ENCODE data around the gene AR. TPM values are rescaled to one million over a fixed set of nuclear protein-coding genes. Genes with fewer than 3 reads are reported as not detected.

The AR gene
- total RNA-seq, 1 donor from 2014 or later: not detected

- H3K27me3 Mint-ChIP-seq: peaks cover 11% of the 10 kb centered on the region
- ChIA-PET POLR2A (no interaction called here), CTCF (no interaction called here)
- DNase-seq (no peak), ATAC-seq (ENCODE audit: low read depth) (no peak)
- no peaks in the 10 kb centered on the region for H3K9me3 Mint-ChIP-seq
- H3K36me3 Mint-ChIP-seq (ENCODE audit: low read depth): no peaks in the 10 kb centered on the region
- intact Hi-C loops (cut with micrococcal nuclease): no loop called here
- no peaks in the 10 kb centered on the region for H3K4me1 Mint-ChIP-seq
- no peak for TF ChIP-seq CTCF (IDR thresholded peaks at IDR 0.05)
- H3K27ac Mint-ChIP-seq: no peak overlapping the region
- H3K4me3 Mint-ChIP-seq: no peak overlapping the region
Measured at GRCh38 chrX:67546496-67547423, 2.9 kb downstream of the AR start.

GRCh38 chrX:67555578-67556203 is 11.9 kb downstream of the AR start:
- ATAC-seq (ENCODE audit: low read depth) (no peak), DNase-seq (no peak)
- intact Hi-C loops (cut with micrococcal nuclease): no loop called here
- Mint-ChIP-seq H3K4me3 (no peak overlapping the region), H3K27me3 (no peaks in the 10 kb centered on the region), H3K27ac (no peak overlapping the region), H3K4me1 (no peaks in the 10 kb centered on the region), H3K36me3 (ENCODE audit: low read depth) (no peaks in the 10 kb centered on the region), H3K9me3 (peaks cover 3% of the 10 kb centered on the region)
- POLR2A ChIA-PET: no interaction called here
- CTCF ChIA-PET: no interaction called here
- TF ChIP-seq CTCF (IDR thresholded peaks at IDR 0.05): no peak

- H3K27me3 Mint-ChIP-seq: no peaks in the 10 kb centered on the region
- TF ChIP-seq CTCF (IDR thresholded peaks at IDR 0.05): no peak
- H3K36me3 Mint-ChIP-seq (ENCODE audit: low read depth): no peaks in the 10 kb centered on the region
- ChIA-PET POLR2A (no interaction called here), CTCF (no interaction called here)
- H3K4me3 Mint-ChIP-seq: no peak overlapping the region
- intact Hi-C loops (cut with micrococcal nuclease): no loop called here
- no peak for DNase-seq
- H3K9me3 Mint-ChIP-seq: peaks cover 2% of the 10 kb centered on the region
- ATAC-seq (ENCODE audit: low read depth): no peak
- no peaks in the 10 kb centered on the region for H3K4me1 Mint-ChIP-seq
- no peak overlapping the region for H3K27ac Mint-ChIP-seq
Measured at GRCh38 chrX:67558267-67558666, 14.4 kb downstream of the AR start.

GRCh38 chrX:67563469-67564448 is 19.9 kb downstream of the AR start:
- no peak overlapping the region for H3K4me3 Mint-ChIP-seq
- no peak for DNase-seq
- no peaks in the 10 kb centered on the region for H3K27me3 Mint-ChIP-seq
- CTCF ChIA-PET: no interaction called here
- TF ChIP-seq CTCF (IDR thresholded peaks at IDR 0.05): no peak
- H3K27ac Mint-ChIP-seq: no peak overlapping the region
- POLR2A ChIA-PET: no interaction called here
- H3K9me3 Mint-ChIP-seq: peaks cover 2% of the 10 kb centered on the region
- H3K36me3 Mint-ChIP-seq (ENCODE audit: low read depth): no peaks in the 10 kb centered on the region
- no peaks in the 10 kb centered on the region for H3K4me1 Mint-ChIP-seq
- ATAC-seq (ENCODE audit: low read depth): no peak
- intact Hi-C loops (cut with micrococcal nuclease): no loop called here
